Gastroesophageal sphincter (tissue), 3 donors: ENCODE results near the gene JCAD.

Experiments
- EP300 ChIP-seq: sonication (generic); formaldehyde crosslinking; IDR thresholded peaks from one replicate; pipeline ENCODE4 v1.6.1; 2017; ENCODE audit warnings: antibody characterized with exemption, mild to moderate bottlenecking
- POLR2A ChIP-seq, 2 donors: fragments of 450-650 bp; IDR thresholded peaks; one replicate each; pipeline ENCODE4 v1.6.1; 2017; ENCODE audit warnings: antibody characterized with exemption in 2 of 2, mild to moderate bottlenecking in 2 of 2, moderate library complexity in 1 of 2
- TF ChIP-seq, protein P1 (sequence below), 4 experiments: fragments of 200-600 bp in 2 of 4; fragments of 450-650 bp in 2 of 4; sonication (generic) in 1 of 4; IDR thresholded peaks; one replicate each; pipeline ENCODE4 v1.5.1; 2017 to 2019; ENCODE audit warnings: antibody characterized with exemption in 4 of 4, mild to moderate bottlenecking in 2 of 4, moderate library complexity in 2 of 4

DNA sequence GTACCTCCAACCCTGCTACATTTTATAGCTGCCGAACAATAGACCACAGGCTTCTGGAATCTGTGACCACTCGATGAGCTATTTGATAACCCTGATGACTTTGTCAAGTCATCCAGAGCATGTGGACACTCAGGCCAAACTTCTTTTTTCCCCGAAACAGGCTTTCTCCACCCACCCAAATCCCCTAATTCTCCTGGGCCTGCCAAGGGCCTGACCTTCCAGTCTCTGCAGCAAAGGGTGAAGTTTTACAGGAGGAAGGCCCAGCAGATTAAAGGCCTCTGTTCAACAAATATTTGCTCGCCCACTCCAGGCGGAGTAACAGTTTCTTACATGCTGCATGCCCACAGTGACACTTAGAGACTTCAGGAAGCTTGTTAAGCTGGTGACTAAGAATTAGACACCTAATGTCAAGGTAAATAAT, 2.0 kb downstream of the JCAD start:
- TF ChIP-seq, protein P1, sequence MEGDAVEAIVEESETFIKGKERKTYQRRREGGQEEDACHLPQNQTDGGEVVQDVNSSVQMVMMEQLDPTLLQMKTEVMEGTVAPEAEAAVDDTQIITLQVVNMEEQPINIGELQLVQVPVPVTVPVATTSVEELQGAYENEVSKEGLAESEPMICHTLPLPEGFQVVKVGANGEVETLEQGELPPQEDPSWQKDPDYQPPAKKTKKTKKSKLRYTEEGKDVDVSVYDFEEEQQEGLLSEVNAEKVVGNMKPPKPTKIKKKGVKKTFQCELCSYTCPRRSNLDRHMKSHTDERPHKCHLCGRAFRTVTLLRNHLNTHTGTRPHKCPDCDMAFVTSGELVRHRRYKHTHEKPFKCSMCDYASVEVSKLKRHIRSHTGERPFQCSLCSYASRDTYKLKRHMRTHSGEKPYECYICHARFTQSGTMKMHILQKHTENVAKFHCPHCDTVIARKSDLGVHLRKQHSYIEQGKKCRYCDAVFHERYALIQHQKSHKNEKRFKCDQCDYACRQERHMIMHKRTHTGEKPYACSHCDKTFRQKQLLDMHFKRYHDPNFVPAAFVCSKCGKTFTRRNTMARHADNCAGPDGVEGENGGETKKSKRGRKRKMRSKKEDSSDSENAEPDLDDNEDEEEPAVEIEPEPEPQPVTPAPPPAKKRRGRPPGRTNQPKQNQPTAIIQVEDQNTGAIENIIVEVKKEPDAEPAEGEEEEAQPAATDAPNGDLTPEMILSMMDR (IDR thresholded peaks at IDR 0.05), result no peak
- TF ChIP-seq POLR2A (IDR thresholded peaks at IDR 0.05), result no peak
- no peak for TF ChIP-seq EP300
